Mesenchymal stem cell (in vitro differentiated cells and primary cell): Measurements from ENCODE around the gene TSPAN15.

Experiments used
- DNase-seq: peaks from one replicate; pipeline ENCODE4 v3.0.0-alpha.2; 2013
- H2AFZ ChIP-seq: one replicate; pipeline ENCODE4 v1.6.1; 2013; ENCODE audit warnings: low read depth, mild to moderate bottlenecking, control low read depth, inconsistent platforms, low read length, moderate library complexity
- H2AK5ac ChIP-seq: 2 replicates; pipeline ENCODE4 v1.6.1; 2013; ENCODE audit warnings: low read length, moderate library complexity, mild to moderate bottlenecking, inconsistent platforms; ENCODE audit not compliant: severe bottlenecking
- H2BK120ac ChIP-seq: one replicate; pipeline ENCODE4 v1.6.1; 2013; ENCODE audit warnings: low read depth, mild to moderate bottlenecking, inconsistent platforms, low read length, moderate library complexity
- H2BK12ac ChIP-seq, 2 experiments: one replicate each; pipeline ENCODE4 v1.6.1; 2013; ENCODE audit warnings: inconsistent platforms in 2 of 2, low read length in 2 of 2, mild to moderate bottlenecking in 2 of 2, moderate library complexity in 2 of 2, control low read depth in 1 of 2
- H2BK15ac ChIP-seq: one replicate; pipeline ENCODE4 v1.6.1; 2013; ENCODE audit warnings: mild to moderate bottlenecking, low read depth, inconsistent platforms; ENCODE audit not compliant: poor library complexity, severe bottlenecking
- H2BK5ac ChIP-seq: 2 replicates; pipeline ENCODE4 v1.6.1; 2013; ENCODE audit warnings: low read depth, mild to moderate bottlenecking, low read length, control low read depth, inconsistent platforms; ENCODE audit not compliant: poor library complexity, severe bottlenecking
- H3K14ac ChIP-seq, 2 experiments: one replicate each; pipeline ENCODE4 v1.6.1; 2013; ENCODE audit warnings: inconsistent platforms in 2 of 2, low read length in 2 of 2, control low read depth in 1 of 2, mild to moderate bottlenecking in 1 of 2, moderate library complexity in 1 of 2
- H3K18ac ChIP-seq, 2 experiments: one replicate each; pipeline ENCODE4 v1.6.1; 2013; ENCODE audit warnings: inconsistent platforms in 2 of 2, low read length in 2 of 2, control low read depth in 1 of 2, low read depth in 1 of 2, mild to moderate bottlenecking in 1 of 2
- H3K23ac ChIP-seq, 2 experiments: one replicate each; pipeline ENCODE4 v1.6.1; 2013; ENCODE audit warnings: inconsistent platforms in 2 of 2, low read length in 2 of 2, mild to moderate bottlenecking in 2 of 2, moderate library complexity in 2 of 2, control low read depth in 1 of 2
- H3K27ac ChIP-seq: 2 replicates; pipeline ENCODE4 v1.5.1; 2013; ENCODE audit warnings: mild to moderate bottlenecking, moderate library complexity, low read length, control low read depth, inconsistent platforms; ENCODE audit not compliant: poor library complexity, severe bottlenecking
- H3K27me3 ChIP-seq, 2 experiments: 2 replicates each; pipeline versions ENCODE4 v1.6.1 to v1.7.0; 2013; ENCODE audit warnings: low read length in 2 of 2, mild to moderate bottlenecking in 2 of 2, moderate library complexity in 2 of 2, control low read depth in 1 of 2, inconsistent platforms in 1 of 2; ENCODE audit not compliant: control insufficient read depth in 1 of 2, insufficient read depth in 1 of 2
- H3K36me3 ChIP-seq, 2 experiments: 2 replicates each; pipeline versions ENCODE4 v1.6.1 to v1.7.0; 2013; ENCODE audit warnings: low read length in 2 of 2, control low read depth in 1 of 2, inconsistent platforms in 1 of 2, low read depth in 1 of 2, mild to moderate bottlenecking in 1 of 2; ENCODE audit not compliant: insufficient read depth in 2 of 2, control insufficient read depth in 1 of 2
- H3K4ac ChIP-seq, 2 experiments: one replicate each; pipeline ENCODE4 v1.6.1; 2013; ENCODE audit warnings: inconsistent platforms in 2 of 2, low read length in 2 of 2, mild to moderate bottlenecking in 2 of 2, moderate library complexity in 2 of 2, control low read depth in 1 of 2, low read depth in 1 of 2
- H3K4me1 ChIP-seq: 2 replicates; pipeline ENCODE4 v1.6.1; 2013; ENCODE audit warnings: low read depth, low read length, control low read depth; ENCODE audit not compliant: control insufficient read depth, insufficient read depth
- H3K4me2 ChIP-seq: 2 replicates; pipeline ENCODE4 v1.6.1; 2013; ENCODE audit warnings: low read length, mild to moderate bottlenecking, inconsistent platforms; ENCODE audit not compliant: poor library complexity, severe bottlenecking
- H3K4me3 ChIP-seq, 2 experiments: 2 replicates each; pipeline versions ENCODE4 v1.5.1 to v1.7.0; 2013; ENCODE audit warnings: low read length in 2 of 2, mild to moderate bottlenecking in 2 of 2, control low read depth in 1 of 2, low read depth in 1 of 2; ENCODE audit not compliant: insufficient read depth in 1 of 2
- H3K79me1 ChIP-seq: replicated peaks from 2 replicates; pipeline ENCODE4 v1.6.1; 2013; ENCODE audit warnings: mild to moderate bottlenecking, control low read depth, low read length, inconsistent platforms; ENCODE audit not compliant: poor library complexity, severe bottlenecking
- H3K9ac ChIP-seq: 2 replicates; pipeline ENCODE4 v1.7.0; 2013; ENCODE audit warnings: mild to moderate bottlenecking, low read length, moderate library complexity
- H3K9me3 ChIP-seq: 2 replicates; pipeline ENCODE4 v1.7.0; 2013; ENCODE audit warnings: mild to moderate bottlenecking, low read length; ENCODE audit not compliant: control insufficient read depth
- H4K8ac ChIP-seq: one replicate; pipeline ENCODE4 v1.6.1; 2013; ENCODE audit warnings: inconsistent platforms, mild to moderate bottlenecking, low read length, moderate library complexity
- H4K91ac ChIP-seq: one replicate; pipeline ENCODE4 v1.6.1; 2013; ENCODE audit warnings: mild to moderate bottlenecking, low read length, inconsistent platforms
- WGBS: methylation state at CpG from one replicate; pipeline ENCODE4 v1.1.7; 2013; ENCODE audit warnings: mixed read lengths; 5-methylcytosine and 5-hydroxymethylcytosine counted together

The TSPAN15 gene

GRCh38 chr10:69439350-69439739 lies 11.9 kb upstream of the TSPAN15 start:
- Histone ChIP-seq H3K36me3 (no peaks in the 10 kb centered on the region), H3K4me2 (no peak overlapping the region), H2BK12ac (no peak overlapping the region), H3K18ac (peak overlapping the region in 1 of 2 experiments; percentile 25), H3K79me1 (no peaks in the 10 kb centered on the region), H2BK5ac (no peak overlapping the region), H4K91ac (no peak overlapping the region), H3K4me3 (no peak overlapping the region), H3K23ac (no peak overlapping the region), H2AFZ (no peak overlapping the region), H3K27ac (no peak overlapping the region), H3K9me3 (no peaks in the 10 kb centered on the region), H3K9ac (no peak overlapping the region), H4K8ac (peak overlapping the region; percentile 35), H3K4ac (no peak overlapping the region), H2AK5ac (peak overlapping the region; percentile 0), H2BK15ac (no peak overlapping the region), H3K4me1 (peaks cover 10% of the 10 kb centered on the region), H2BK120ac (no peak overlapping the region), H3K27me3 (no peaks in the 10 kb centered on the region), H3K14ac (no peak overlapping the region)
- DNase-seq: no peak
- 91% methylated on average over 5 of the region's 5 CpGs for WGBS

- H3K9me3 ChIP-seq: no peaks in the 10 kb centered on the region
- no peak overlapping the region for H2BK5ac ChIP-seq
- no peaks in the 10 kb centered on the region for H3K27me3 ChIP-seq
- DNase-seq: peak; percentile 87
- no peak overlapping the region for H3K18ac ChIP-seq
- H2BK15ac ChIP-seq: no peak overlapping the region
- H3K36me3 ChIP-seq: no peaks in the 10 kb centered on the region
- peaks cover 8% of the 10 kb centered on the region for H3K4me1 ChIP-seq
- no peak overlapping the region for H2BK12ac ChIP-seq
- no peak overlapping the region for H2AFZ ChIP-seq
- H3K14ac ChIP-seq: no peak overlapping the region
- no peak overlapping the region for H2AK5ac ChIP-seq
- H3K4ac ChIP-seq: no peak overlapping the region
- no peak overlapping the region for H2BK120ac ChIP-seq
- H3K79me1 ChIP-seq: no peaks in the 10 kb centered on the region
- H3K27ac ChIP-seq: no peak overlapping the region
- H4K8ac ChIP-seq: no peak overlapping the region
- H3K9ac ChIP-seq: no peak overlapping the region
- no peak overlapping the region for H3K23ac ChIP-seq
- no peak overlapping the region for H3K4me2 ChIP-seq
- no peak overlapping the region for H4K91ac ChIP-seq
- WGBS: 35% methylated on average over 2 of the region's 5 CpGs
- H3K4me3 ChIP-seq: no peak overlapping the region
Observed at GRCh38 chr10:69439813-69440506, 11.3 kb upstream of the TSPAN15 start.

- Histone ChIP-seq H3K18ac (no peak overlapping the region), H2BK5ac (no peak overlapping the region), H4K8ac (no peak overlapping the region), H3K27me3 (no peaks in the 10 kb centered on the region), H3K4me3 (no peak overlapping the region), H3K9me3 (no peaks in the 10 kb centered on the region), H2BK12ac (no peak overlapping the region), H3K14ac (no peak overlapping the region), H3K9ac (no peak overlapping the region), H3K79me1 (no peaks in the 10 kb centered on the region), H3K4ac (no peak overlapping the region), H3K36me3 (no peaks in the 10 kb centered on the region), H2BK120ac (no peak overlapping the region), H2BK15ac (no peak overlapping the region), H4K91ac (no peak overlapping the region), H2AFZ (no peak overlapping the region), H3K4me1 (peaks cover 11% of the 10 kb centered on the region), H3K23ac (no peak overlapping the region), H2AK5ac (no peak overlapping the region), H3K4me2 (no peak overlapping the region), H3K27ac (no peak overlapping the region)
- 89% methylated on average over 1 of the region's 1 CpG for WGBS
- no peak for DNase-seq
Observed at GRCh38 chr10:69443354-69443753, 7.9 kb upstream of the TSPAN15 start.

GRCh38 chr10:69445041-69445440 lies 6.2 kb upstream of the TSPAN15 start:
- H3K18ac ChIP-seq: no peak overlapping the region
- no peak overlapping the region for H2BK15ac ChIP-seq
- H2AK5ac ChIP-seq: no peak overlapping the region
- H3K4ac ChIP-seq: no peak overlapping the region
- no peak overlapping the region for H4K91ac ChIP-seq
- DNase-seq: peak; percentile 87
- 16% methylated on average over 4 of the region's 4 CpGs for WGBS
- H2AFZ ChIP-seq: no peak overlapping the region
- H3K79me1 ChIP-seq: no peaks in the 10 kb centered on the region
- H3K27ac ChIP-seq: no peak overlapping the region
- H3K23ac ChIP-seq: no peak overlapping the region
- peaks cover 4% of the 10 kb centered on the region for H3K4me1 ChIP-seq
- no peak overlapping the region for H3K4me2 ChIP-seq
- H2BK12ac ChIP-seq: no peak overlapping the region
- H3K27me3 ChIP-seq: no peaks in the 10 kb centered on the region
- H2BK120ac ChIP-seq: no peak overlapping the region
- H4K8ac ChIP-seq: no peak overlapping the region
- no peak overlapping the region for H3K4me3 ChIP-seq
- no peak overlapping the region for H3K9ac ChIP-seq
- no peaks in the 10 kb centered on the region for H3K9me3 ChIP-seq
- no peak overlapping the region for H2BK5ac ChIP-seq
- no peaks in the 10 kb centered on the region for H3K36me3 ChIP-seq
- no peak overlapping the region for H3K14ac ChIP-seq
